ENCODE results near the gene PLCH1. TPM values are rescaled to one million over a fixed set of nuclear protein-coding genes. Genes with fewer than 3 reads are reported as not detected.

PLCH1 gene
- total and polyA plus RNA-seq, 2 of the 8 experiments (the other 6 are each of a cell fraction or from before 2014, with no cell fraction given): 5.8 to 17.2 TPM

- no peak overlapping the region for H3K23ac ChIP-seq (ENCODE audit: insufficient read length)
- WGBS, 2 experiments (ENCODE audit: extremely low coverage in 1 of 2, insufficient coverage in 1 of 2, insufficient read length in 1 of 2, insufficient replicate concordance in 2 of 2, low coverage in 1 of 2, low lambda C conversion rate in 2 of 2, missing lambda C conversion rate in 1 of 2): 100% methylated on average over 2 of the region's 2 CpGs; no CpG with 5 or more reads in 1 of the 2 experiments
- H3K18ac ChIP-seq (ENCODE audit: extremely low read depth, low read length): no peak overlapping the region
- H3K14ac ChIP-seq (ENCODE audit: insufficient read length): no peak overlapping the region
- no peak overlapping the region for H4K5ac ChIP-seq (ENCODE audit: insufficient read length, low read depth, low read length)
- no peak overlapping the region for H3K4me3 ChIP-seq (ENCODE audit: extremely low read depth in 1 of 4, insufficient read depth in 2 of 4, low read depth in 3 of 4, low read length in 4 of 4)
- H3K4ac ChIP-seq (replicated peaks; ENCODE audit: insufficient read length, low read depth, low read length): no peak overlapping the region
- H2BK20ac ChIP-seq (ENCODE audit: low read length): no peak overlapping the region
- H3K4me1 ChIP-seq (replicated peaks in 1 of 4; ENCODE audit: control insufficient read depth in 3 of 4, insufficient read depth in 4 of 4, low read length in 3 of 4): no peaks in the 10 kb centered on the region
- H3K9me3 ChIP-seq (ENCODE audit: insufficient read depth in 2 of 2, low read depth in 1 of 2, low read length in 1 of 2): no peaks in the 10 kb centered on the region
- H2AFZ ChIP-seq (ENCODE audit: low read length): no peak overlapping the region
- ChIA-PET POLR2A (ENCODE audit: partially characterized antibody) (interaction anchor here (1.1 kb wide), 1 partner anchor 11 kb away, joined by 3 read pairs; no protein-coding TSS in a partner anchor), CTCF (ENCODE audit: partially characterized antibody) (interaction anchor here (0.6 to 1.2 kb wide), 3 partner anchors 19 to 980 kb away, joined by 3 to 4 read pairs (median 4); no protein-coding TSS in a partner anchor)
- no peaks in the 10 kb centered on the region for H3K79me2 ChIP-seq (ENCODE audit: control insufficient read depth in 1 of 2, insufficient read depth in 2 of 2, low read length in 2 of 2)
- no peak overlapping the region for H2BK12ac ChIP-seq (ENCODE audit: low read depth, low read length)
- H3K9ac ChIP-seq (replicated peaks in 1 of 4; ENCODE audit: extremely low read depth in 1 of 4, low read depth in 3 of 4, low read length in 3 of 4): no peak overlapping the region
- no peak overlapping the region for H3K56ac ChIP-seq (replicated peaks; ENCODE audit: insufficient read length, low read depth, low read length)
- no peaks in the 10 kb centered on the region for H3K36me3 ChIP-seq (ENCODE audit: control insufficient read depth in 2 of 4, insufficient read depth in 4 of 4, low read length in 3 of 4)
- H4K91ac ChIP-seq (replicated peaks; ENCODE audit: insufficient read length, low read length): no peak overlapping the region
- H2BK15ac ChIP-seq (ENCODE audit: low read length): no peak overlapping the region
- no peak overlapping the region for H2AK5ac ChIP-seq (ENCODE audit: low read depth, low read length)
- H2BK120ac ChIP-seq (replicated peaks; ENCODE audit: low read depth, low read length): no peak overlapping the region
- H4K20me1 ChIP-seq (replicated peaks in 1 of 2; ENCODE audit: control insufficient read depth in 1 of 2, insufficient read depth in 2 of 2, low read length in 2 of 2): no peaks in the 10 kb centered on the region
- H3K23me2 ChIP-seq (ENCODE audit: low read depth, low read length): no peaks in the 10 kb centered on the region
- H3K27me3 ChIP-seq (replicated peaks in 1 of 4; ENCODE audit: control insufficient read depth in 3 of 4, extremely low read depth in 1 of 4, insufficient read depth in 3 of 4, low read length in 3 of 4): no peaks in the 10 kb centered on the region
- DNase-seq (ENCODE audit: low read depth in 1 of 2, low spot score in 2 of 2) (no peak), FAIRE-seq (no peak)
- no peak overlapping the region for H3K4me2 ChIP-seq (ENCODE audit: insufficient read depth in 1 of 2, low read depth in 2 of 2, low read length in 2 of 2)
- no peak overlapping the region for H4K8ac ChIP-seq (ENCODE audit: extremely low read depth, insufficient read depth, low read length)
- no peak overlapping the region for H3K27ac ChIP-seq (ENCODE audit: low read depth, low read length)
- H2BK5ac ChIP-seq (ENCODE audit: low read depth, low read length): no peak overlapping the region
- H3K79me1 ChIP-seq (ENCODE audit: low read depth, low read length): no peaks in the 10 kb centered on the region
- no peak for TF ChIP-seq ATF2 (IDR thresholded peaks at IDR 0.05; ENCODE audit: low read length)
- TF ChIP-seq CHD1 (IDR thresholded peaks at IDR 0.05; ENCODE audit: low read depth, low read length): no peak
- TF ChIP-seq PHF8 (conservative IDR thresholded peaks at IDR 0.05; ENCODE audit: low read depth, low read length): no peak
- TF ChIP-seq BCL11A (IDR thresholded peaks at IDR 0.05; ENCODE audit: low read depth in 2 of 2, low read length in 2 of 2): no peak
- no peak for TF ChIP-seq TAF7 (optimal IDR thresholded peaks at IDR 0.05; ENCODE audit: borderline replicate concordance, low read depth, low read length)
- TF ChIP-seq EP300 (IDR thresholded peaks at IDR 0.05; ENCODE audit: borderline replicate concordance in 1 of 2, low read depth in 2 of 2, low read length in 2 of 2): no peak
- no peak for TF ChIP-seq TEAD4 (IDR thresholded peaks at IDR 0.05; ENCODE audit: low read depth, low read length)
- no peak for TF ChIP-seq MAX (IDR thresholded peaks at IDR 0.05)
- no peak for TF ChIP-seq KDM5A (IDR thresholded peaks at IDR 0.05; ENCODE audit: low read length)
- TF ChIP-seq SAP30 (IDR thresholded peaks at IDR 0.05; ENCODE audit: insufficient read depth, insufficient replicate concordance, low read length): no peak
- TF ChIP-seq YY1 (IDR thresholded peaks at IDR 0.05; ENCODE audit: low read depth, low read length): no peak
- no peak for TF ChIP-seq RXRA (IDR thresholded peaks at IDR 0.05; ENCODE audit: insufficient read depth, low read depth, low read length)
Measured at GRCh38 chr3:155441026-155441425, 303.8 kb downstream of the PLCH1 start.

All from H1 (cell line).